ENCODE data around the gene HYAL2. TPM values are rescaled to one million over a fixed set of nuclear protein-coding genes. Genes with fewer than 3 reads are reported as not detected.

The HYAL2 gene
- total RNA-seq, 1 donor from 2014 or later: 91.1 TPM

DNA sequence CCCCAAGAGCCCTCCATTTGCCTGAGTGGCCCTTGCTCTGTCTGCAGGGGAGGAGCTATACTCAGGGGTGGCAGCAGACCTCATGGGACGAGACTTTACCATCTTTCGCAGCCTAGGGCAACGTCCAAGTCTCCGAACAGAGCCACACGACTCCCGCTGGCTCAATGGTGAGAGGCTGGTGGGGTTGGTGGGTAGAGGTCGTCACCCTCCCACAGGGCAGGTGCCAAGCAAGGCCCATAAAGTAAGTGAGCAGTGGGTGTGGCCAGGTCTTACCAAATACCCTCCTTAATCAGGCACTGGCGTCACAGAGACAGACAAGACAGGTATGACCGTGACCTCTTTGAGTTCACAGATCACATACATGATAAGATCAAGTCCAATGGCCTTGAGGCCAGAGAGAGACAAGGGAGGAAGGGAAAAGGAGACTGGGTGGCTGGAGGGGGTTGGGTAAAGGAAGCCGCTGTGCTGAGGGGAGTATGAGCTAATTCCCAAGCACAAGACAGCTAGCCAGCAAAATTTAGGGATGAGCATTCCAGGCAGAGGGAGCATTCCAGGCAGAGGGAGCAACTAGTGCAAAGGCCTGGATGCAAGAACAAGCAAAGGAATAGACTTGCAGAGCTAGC is 51.1 kb downstream of the HYAL2 start:
- no peak for DNase-seq (ENCODE audit: low read depth)

DNA sequence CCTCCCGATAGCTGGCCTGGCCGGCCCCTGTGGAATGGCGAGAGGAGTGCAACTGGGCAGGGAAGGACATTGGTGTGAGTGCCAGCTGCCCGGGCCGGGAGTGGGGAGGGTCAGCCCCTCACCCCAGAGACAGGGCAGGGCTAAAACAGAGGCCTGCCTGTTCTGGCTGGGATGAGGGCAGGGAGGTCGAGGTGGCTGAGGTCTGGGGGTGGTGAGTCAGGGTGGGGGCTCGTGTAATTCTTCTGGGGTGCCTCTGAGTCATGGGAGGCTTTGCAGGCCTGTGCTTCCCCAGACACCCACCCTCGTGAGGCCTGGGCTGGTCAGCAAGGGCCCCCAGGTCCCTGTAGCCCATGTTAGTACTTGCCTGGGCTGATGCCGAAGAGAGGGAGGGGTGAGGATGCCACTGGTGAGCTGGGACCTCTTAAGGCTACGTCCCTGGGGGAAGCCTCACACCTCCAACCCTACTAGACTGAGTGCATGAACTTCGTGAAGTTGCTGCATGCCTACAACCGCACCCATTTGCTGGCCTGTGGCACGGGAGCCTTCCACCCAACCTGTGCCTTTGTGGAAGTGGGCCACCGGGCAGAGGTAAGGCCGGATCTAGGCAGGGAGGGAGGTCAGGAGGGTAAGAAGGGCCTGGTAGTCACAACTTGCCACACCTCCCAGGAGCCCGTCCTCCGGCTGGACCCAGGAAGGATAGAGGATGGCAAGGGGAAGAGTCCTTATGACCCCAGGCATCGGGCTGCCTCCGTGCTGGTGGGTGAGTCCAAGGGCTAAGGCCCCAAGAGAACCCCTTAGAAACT is 51.9 kb downstream of the HYAL2 start:
- DNase-seq (ENCODE audit: low read depth): peak; percentile 51

DNA sequence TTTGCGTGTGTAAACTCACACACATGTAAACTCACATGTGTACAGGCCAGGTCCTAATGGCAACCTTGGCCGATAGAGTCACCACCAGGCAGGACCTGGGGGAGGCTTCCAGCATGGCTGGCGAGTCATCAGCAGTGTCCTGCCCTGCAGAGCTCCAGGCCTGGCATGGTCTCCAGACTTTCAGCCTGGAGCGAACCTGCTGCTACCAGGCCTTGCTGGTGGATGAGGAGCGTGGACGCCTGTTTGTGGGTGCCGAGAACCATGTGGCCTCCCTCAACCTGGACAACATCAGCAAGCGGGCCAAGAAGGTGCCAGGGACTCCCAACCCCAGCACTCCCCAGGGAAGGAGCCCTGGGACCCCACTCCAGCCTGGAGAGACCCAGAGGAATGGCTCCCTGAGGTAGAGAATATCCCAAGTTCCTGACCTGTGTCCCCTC is 52.5 kb downstream of the HYAL2 start:
- peak; percentile 67 for DNase-seq (ENCODE audit: low read depth)

DNA sequence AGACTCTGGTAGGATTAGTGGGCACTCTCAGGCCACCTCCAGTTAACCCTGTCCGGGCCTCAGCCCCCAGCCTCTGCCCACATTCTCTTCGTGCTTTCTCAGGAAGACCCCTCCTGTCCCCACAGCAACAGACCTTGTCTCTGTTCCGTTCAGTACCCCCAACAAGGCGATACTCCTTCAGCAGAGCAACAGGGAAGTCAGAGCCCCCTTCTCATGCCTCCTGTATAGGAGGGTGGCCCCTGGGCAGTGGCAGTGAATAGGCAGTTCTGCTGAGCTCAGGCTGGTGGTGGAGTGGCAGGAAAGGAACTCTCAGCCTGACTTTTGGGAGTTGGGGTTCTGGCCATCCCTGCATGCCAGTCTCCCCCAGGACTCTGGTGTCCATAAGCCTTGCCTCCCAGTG is 53.1 kb downstream of the HYAL2 start:
- no peak for DNase-seq (ENCODE audit: low read depth)

DNA sequence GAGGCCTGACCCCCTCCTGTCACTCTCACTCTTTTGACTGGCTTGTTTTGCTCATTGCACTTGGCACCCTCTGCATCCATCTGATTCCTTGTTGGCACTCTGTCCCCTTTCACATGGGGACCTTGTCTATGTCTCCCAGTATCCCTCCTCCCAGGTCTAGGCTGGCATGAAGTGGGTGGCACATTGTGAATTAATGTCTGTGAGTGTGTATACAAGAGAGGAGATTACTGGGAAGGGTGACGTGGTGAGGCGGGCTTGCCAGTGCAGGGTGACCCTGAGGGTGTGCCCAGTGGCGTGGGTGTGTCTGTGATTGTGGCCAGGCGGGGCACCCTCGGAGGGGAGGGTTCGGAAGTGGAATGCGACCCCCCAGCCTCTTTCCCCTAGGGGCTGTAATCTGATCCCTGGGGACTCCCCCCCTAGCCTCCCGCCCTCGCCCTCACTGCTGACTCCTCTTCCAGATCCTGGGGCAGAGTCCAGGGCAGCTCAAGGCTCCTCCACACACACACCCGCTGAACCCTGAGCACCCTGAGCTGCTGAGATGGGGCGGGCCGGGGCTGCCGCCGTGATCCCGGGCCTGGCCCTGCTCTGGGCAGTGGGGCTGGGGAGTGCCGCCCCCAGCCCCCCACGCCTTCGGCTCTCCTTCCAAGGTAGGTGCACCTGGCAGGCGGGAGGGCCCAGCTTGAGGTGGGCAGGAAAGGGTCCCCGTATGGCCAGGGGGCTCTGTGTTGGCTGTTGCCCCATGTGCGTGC is 53.7 kb downstream of the HYAL2 start, which contains the start of gene SEMA3B:
Gene SEMA3B (plus strand): TSS at position 445 of the 749 bp plus-strand sequence. CDS start 94 bp downstream, at position 539.
- DNase-seq (ENCODE audit: low read depth): peak; percentile 65

DNA sequence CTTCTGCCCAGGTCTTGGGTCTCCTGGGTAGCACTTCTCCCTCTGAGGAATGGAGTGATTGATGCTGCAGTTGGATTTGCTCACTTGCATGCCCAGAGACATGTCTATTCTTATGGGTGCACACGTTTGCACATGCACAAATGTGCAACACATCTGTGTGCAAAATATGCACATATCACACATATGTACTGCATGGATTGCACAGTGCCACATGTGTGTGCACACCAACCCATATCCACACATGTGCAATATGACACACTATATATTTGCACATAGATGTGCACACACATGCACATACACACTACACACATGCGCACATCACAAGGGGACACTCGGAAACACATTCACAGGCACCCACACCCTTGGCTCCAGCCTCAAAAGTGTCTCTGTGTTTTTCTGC is 54.3 kb downstream of the HYAL2 start:
- DNase-seq (ENCODE audit: low read depth): no peak

Other genes with a start within 250 kb of the HYAL2 start
- gene RBM5, start 233.8 kb downstream of the HYAL2 start, total RNA-seq: 158 and 160 TPM in 2 replicates
- 0.51 and 1.6 TPM in 2 replicates for gene SEMA3F, start 167.4 kb downstream of the HYAL2 start, total RNA-seq
- gene GNAT1, start 131.1 kb downstream of the HYAL2 start, total RNA-seq: 1.9 and 4.4 TPM in 2 replicates
- 9.1 and 42.7 TPM in 2 replicates for gene SLC38A3, start 117.5 kb downstream of the HYAL2 start, total RNA-seq
- 137 and 138 TPM in 2 replicates for gene GNAI2, start 86.5 kb downstream of the HYAL2 start, total RNA-seq
- 8.3 and 14.0 TPM in 2 replicates for gene SEMA3B, start 53.6 kb downstream of the HYAL2 start, total RNA-seq
- 0.47 and 2.7 TPM in 2 replicates for gene LSMEM2, start 43.7 kb downstream of the HYAL2 start, total RNA-seq
- 99.0 and 99.1 TPM in 2 replicates for gene IFRD2, start 30.3 kb downstream of the HYAL2 start, total RNA-seq
- gene HYAL3, start 23.3 kb downstream of the HYAL2 start, total RNA-seq: 2.9 and 7.4 TPM in 2 replicates
- 16.7 and 20.1 TPM in 2 replicates for gene NAA80, start 23.3 kb downstream of the HYAL2 start, total RNA-seq
- gene HYAL1, start 19.2 kb downstream of the HYAL2 start, total RNA-seq: 0.26 and 0.56 TPM in 2 replicates
- gene TUSC2, start 5.5 kb upstream of the HYAL2 start, total RNA-seq: 32.9 and 39.7 TPM in 2 replicates
- 9.0 and 16.2 TPM in 2 replicates for gene RASSF1, start 18.1 kb upstream of the HYAL2 start, total RNA-seq
- 0.19 and 0.47 TPM in 2 replicates for gene ZMYND10, start 23.0 kb upstream of the HYAL2 start, total RNA-seq
- gene NPRL2, start 28.0 kb upstream of the HYAL2 start, total RNA-seq: 24.6 and 27.6 TPM in 2 replicates
- 16.7 and 25.2 TPM in 2 replicates for gene CYB561D2, start 28.1 kb upstream of the HYAL2 start, total RNA-seq
- gene TMEM115, start 36.8 kb upstream of the HYAL2 start, total RNA-seq: 61.7 and 69.0 TPM in 2 replicates
- gene CACNA2D2, start 180.9 kb upstream of the HYAL2 start, total RNA-seq: not detected in 2 replicates
- gene C3orf18, start 245.0 kb upstream of the HYAL2 start, total RNA-seq: 14.0 and 18.6 TPM in 2 replicates
- 6.2 and 9.7 TPM in 2 replicates for gene HEMK1, start 246.8 kb upstream of the HYAL2 start, total RNA-seq